H1 (cell line): ENCODE results near the gene ATM. TPM values are rescaled to one million over a fixed set of nuclear protein-coding genes. Genes with fewer than 3 reads are reported as not detected.

Source experiments
- CTCF ChIA-PET: fragments of 300-600 bp; sonication (Branson Sonifier 250); formaldehyde crosslinking; loops from one replicate; lab custom pipeline; 2021; ENCODE audit not compliant: partially characterized antibody; lab: Charles Lee
- POLR2A ChIA-PET: fragments of 300-600 bp; sonication (Branson Sonifier 250); formaldehyde crosslinking; loops from one replicate; lab custom pipeline; 2021; ENCODE audit warnings: inconsistent platforms; ENCODE audit not compliant: partially characterized antibody; lab: Charles Lee
- DNase-seq, 2 experiments: peaks; one replicate each; pipeline versions ENCODE4 v3.0.0 to v3.0.0-alpha.2; 2010 to 2022; ENCODE audit warnings: low spot score in 2 of 2, low read depth in 1 of 2, mixed read lengths in 1 of 2
- FAIRE-seq: peaks from 2 replicates; lab custom pipeline; 2011; peaks lifted over from hg19 to GRCh38; lab: Jason Lieb, UNC
- H2AFZ ChIP-seq: 2 replicates; pipeline ENCODE4 v1.8.1; 2012; ENCODE audit warnings: low read length, inconsistent platforms
- H2AK5ac ChIP-seq: 2 replicates; pipeline ENCODE4 v1.6.1; 2013; ENCODE audit warnings: low read depth, low read length
- H2BK120ac ChIP-seq: replicated peaks from 2 replicates; pipeline ENCODE3; 2013; ENCODE audit warnings: low read depth, low read length, inconsistent platforms
- H2BK12ac ChIP-seq: 2 replicates; pipeline ENCODE4 v1.6.1; 2013; ENCODE audit warnings: low read depth, low read length
- H2BK15ac ChIP-seq: 2 replicates; pipeline ENCODE4 v1.6.1; 2013; ENCODE audit warnings: low read length
- H2BK20ac ChIP-seq: 2 replicates; pipeline ENCODE4 v1.6.1; 2013; ENCODE audit warnings: low read length
- H2BK5ac ChIP-seq: 2 replicates; pipeline ENCODE4 v1.6.1; 2013; ENCODE audit warnings: low read depth, low read length
- H3K14ac ChIP-seq: 2 replicates; pipeline ENCODE4 v1.6.1; 2013; ENCODE audit warnings: inconsistent platforms; ENCODE audit not compliant: insufficient read length
- H3K18ac ChIP-seq: 2 replicates; pipeline ENCODE4 v1.6.1; 2013; ENCODE audit warnings: low read length; ENCODE audit errors: extremely low read depth
- H3K23ac ChIP-seq: 2 replicates; pipeline ENCODE4 v1.6.1; 2013; ENCODE audit warnings: inconsistent platforms; ENCODE audit not compliant: insufficient read length
- H3K23me2 ChIP-seq: 2 replicates; pipeline ENCODE4 v1.6.1; 2013; ENCODE audit warnings: low read depth, low read length
- H3K27ac ChIP-seq: 2 replicates; pipeline ENCODE4 v1.6.1; 2011; ENCODE audit warnings: low read depth, low read length, inconsistent platforms
- H3K27me3 ChIP-seq, 4 experiments: replicated peaks in 1 of 4; 1 replicate in 1 of 4; 2 replicates in 3 of 4; pipeline versions ENCODE4 v1.6.1 to v1.8.1; 2011 to 2013; ENCODE audit warnings: low read length in 3 of 4, mild to moderate bottlenecking in 3 of 4, inconsistent platforms in 2 of 4, mixed read lengths in 2 of 4, moderate library complexity in 1 of 4; ENCODE audit not compliant: control insufficient read depth in 3 of 4, insufficient read depth in 3 of 4; ENCODE audit errors: extremely low read depth in 1 of 4
- H3K36me3 ChIP-seq, 4 experiments: 2 replicates each; pipeline versions ENCODE4 v1.6.1 to v1.8.1; 2011 to 2013; ENCODE audit warnings: mild to moderate bottlenecking in 4 of 4, low read length in 3 of 4, moderate library complexity in 2 of 4, control low read depth in 1 of 4, inconsistent platforms in 1 of 4; ENCODE audit not compliant: insufficient read depth in 4 of 4, control insufficient read depth in 2 of 4
- H3K4ac ChIP-seq: replicated peaks from 2 replicates; pipeline ENCODE3; 2013; ENCODE audit warnings: low read length, low read depth, mixed read lengths, inconsistent platforms; ENCODE audit not compliant: insufficient read length
- H3K4me1 ChIP-seq, 4 experiments: replicated peaks in 1 of 4; 1 replicate in 1 of 4; 2 replicates in 3 of 4; pipeline versions ENCODE4 v1.6.1 to v1.8.1; 2011 to 2013; ENCODE audit warnings: low read length in 3 of 4, inconsistent platforms in 2 of 4, mixed read lengths in 1 of 4; ENCODE audit not compliant: insufficient read depth in 4 of 4, control insufficient read depth in 3 of 4
- H3K4me2 ChIP-seq, 2 experiments: 2 replicates each; pipeline versions ENCODE4 v1.6.1 to v1.8.1; 2011 to 2013; ENCODE audit warnings: low read depth in 2 of 2, low read length in 2 of 2, control low read depth in 1 of 2, inconsistent platforms in 1 of 2, mild to moderate bottlenecking in 1 of 2; ENCODE audit not compliant: insufficient read depth in 1 of 2
- H3K4me3 ChIP-seq, 4 experiments: fragments of 200-600, 300-600 bp in 1 of 4; sonication (generic), shearing (Covaris generic), sonication (Bioruptor Twin) in 1 of 4; 2 replicates each; pipeline versions ENCODE4 v1.5.1 to v1.8.1; 2011 to 2016; ENCODE audit warnings: low read length in 4 of 4, low read depth in 3 of 4, control low read depth in 2 of 4, inconsistent platforms in 2 of 4, mild to moderate bottlenecking in 2 of 4, mixed read lengths in 1 of 4, moderate library complexity in 1 of 4; ENCODE audit not compliant: insufficient read depth in 2 of 4; ENCODE audit errors: extremely low read depth in 1 of 4
- H3K56ac ChIP-seq: replicated peaks from 2 replicates; pipeline ENCODE3; 2013; ENCODE audit warnings: low read depth, mild to moderate bottlenecking, mixed read lengths, low read length, inconsistent platforms; ENCODE audit not compliant: insufficient read length
- H3K79me1 ChIP-seq: 2 replicates; pipeline ENCODE4 v1.6.1; 2013; ENCODE audit warnings: low read depth, low read length, control low read depth
- H3K79me2 ChIP-seq, 2 experiments: 2 replicates each; pipeline versions ENCODE4 v1.6.1 to v1.8.1; 2012 to 2013; ENCODE audit warnings: low read length in 2 of 2, mild to moderate bottlenecking in 2 of 2, inconsistent platforms in 1 of 2; ENCODE audit not compliant: insufficient read depth in 2 of 2, control insufficient read depth in 1 of 2
- H3K9ac ChIP-seq, 4 experiments: replicated peaks in 1 of 4; 1 replicate in 1 of 4; 2 replicates in 3 of 4; pipeline versions ENCODE4 v1.6.1 to v1.8.1; 2011 to 2013; ENCODE audit warnings: low read depth in 3 of 4, low read length in 3 of 4, control low read depth in 2 of 4, mild to moderate bottlenecking in 2 of 4, moderate library complexity in 2 of 4, inconsistent platforms in 1 of 4; ENCODE audit errors: extremely low read depth in 1 of 4
- H3K9me3 ChIP-seq, 2 experiments: 2 replicates each; pipeline versions ENCODE4 v1.6.1 to v1.8.1; 2012 to 2013; ENCODE audit warnings: mild to moderate bottlenecking in 2 of 2, moderate library complexity in 2 of 2, control low read depth in 1 of 2, inconsistent platforms in 1 of 2, low read depth in 1 of 2, low read length in 1 of 2, mixed read lengths in 1 of 2; ENCODE audit not compliant: insufficient read depth in 2 of 2
- H4K20me1 ChIP-seq, 2 experiments: replicated peaks in 1 of 2; 2 replicates each; pipeline versions ENCODE3 to v1.8.1; 2011 to 2013; ENCODE audit warnings: inconsistent platforms in 2 of 2, low read length in 2 of 2, mild to moderate bottlenecking in 1 of 2; ENCODE audit not compliant: insufficient read depth in 2 of 2, control insufficient read depth in 1 of 2
- H4K5ac ChIP-seq: 2 replicates; pipeline ENCODE4 v1.6.1; 2013; ENCODE audit warnings: low read length, low read depth, mixed read lengths, inconsistent platforms; ENCODE audit not compliant: insufficient read length
- H4K8ac ChIP-seq: 2 replicates; pipeline ENCODE4 v1.8.0; 2013; ENCODE audit warnings: mild to moderate bottlenecking, moderate library complexity, low read length, inconsistent platforms; ENCODE audit not compliant: insufficient read depth; ENCODE audit errors: extremely low read depth
- H4K91ac ChIP-seq: replicated peaks from 2 replicates; pipeline ENCODE3; 2013; ENCODE audit warnings: low read length, mixed read lengths, inconsistent platforms; ENCODE audit not compliant: insufficient read length
- CHD1 ChIP-seq: IDR thresholded peaks from 2 replicates; pipeline ENCODE4 v1.6.1; 2012; ENCODE audit warnings: low read depth, low read length, improper control_type of control experiment
- HDAC2 ChIP-seq, 2 experiments: fragments of 300-600 bp in 1 of 2; sonication (generic) in 1 of 2; IDR thresholded peaks; 2 replicates each; pipeline ENCODE4 v1.6.1; 2011 to 2012; ENCODE audit warnings: low read depth in 2 of 2, low read length in 2 of 2, mild to moderate bottlenecking in 2 of 2, moderate library complexity in 2 of 2, borderline replicate concordance in 1 of 2, inconsistent platforms in 1 of 2
- WGBS, 2 experiments: shearing (Covaris generic) in 1 of 2; methylation state at CpG; one replicate each; pipeline versions ENCODE4 v1.1.6 to v1.1.7; 2013 to 2015; ENCODE audit warnings: low lambda C conversion rate in 2 of 2, mixed read lengths in 2 of 2, inconsistent platforms in 1 of 2, low coverage in 1 of 2, missing lambda C conversion rate in 1 of 2; ENCODE audit not compliant: insufficient replicate concordance in 2 of 2, insufficient coverage in 1 of 2, insufficient read length in 1 of 2; ENCODE audit errors: extremely low coverage in 1 of 2, missing lambda C conversion rate in 1 of 2; 5-methylcytosine and 5-hydroxymethylcytosine counted together
- polyA plus RNA-seq, 7 experiments: library from polyadenylated mRNA; depleted of rRNA in 3 of 7; stranded (reverse) in 5 of 7; unstranded in 2 of 7; fragments of >200 nt in 5 of 7; fragments of 200-250 nt in 2 of 7; gene quantifications; 1 replicate in 5 of 7; 2 replicates in 1 of 7; 4 replicates in 1 of 7; pipeline versions ENCODE4 v1.2.1 to v1.2.3, GENCODE V29; 2011 to 2013; ENCODE audit warnings: missing spikeins in 2 of 7, mixed read lengths in 2 of 7
- total RNA-seq: library from RNA; stranded (reverse); fragmentation: NEBNext Ultra II Directional; extraction: Animal tissue kit (Norgen Biotek cat#: 25700); gene quantifications from 2 replicates; pipeline ENCODE4 v1.2.1, GENCODE V29; 2021

ATM gene
- total and polyA plus RNA-seq, 2 of the 8 experiments (the other 6 are each of a cell fraction or from before 2014, with no cell fraction given) = 14.9 to 55.4 TPM

DNA sequence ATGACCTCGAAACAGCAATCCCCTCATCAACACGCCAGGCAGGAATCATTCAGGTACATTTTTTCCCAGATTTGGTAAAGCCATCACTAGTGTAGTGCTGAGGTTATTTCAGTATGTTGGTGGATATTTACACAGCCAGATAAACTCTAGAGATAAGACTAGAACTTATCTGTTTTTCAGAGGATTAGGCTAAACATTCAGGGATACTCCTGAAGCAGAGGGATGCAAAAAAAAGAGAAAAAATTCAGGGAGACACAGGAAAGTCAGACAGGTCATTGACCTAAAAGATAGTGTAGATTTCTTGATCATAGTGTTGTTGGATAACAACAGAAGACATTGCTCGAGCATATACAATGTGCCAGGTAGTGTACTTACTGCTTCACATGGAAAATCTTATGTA, 93.2 kb downstream of the ATM start:
- WGBS, 2 experiments = 92% methylated on average over 3 of the region's 3 CpGs; no CpG with 5 or more reads in 1 of the 2 experiments
- H2AK5ac ChIP-seq = no peak overlapping the region
- H3K36me3 ChIP-seq = peaks cover 4 to 50% (median 10%) of the 10 kb centered on the region in 4 experiments; a peak in 6 of 8 replicates
- no peak overlapping the region for H2AFZ ChIP-seq
- no peaks in the 10 kb centered on the region for H4K20me1 ChIP-seq
- no peak overlapping the region for H2BK5ac ChIP-seq
- no peak overlapping the region for H4K8ac ChIP-seq
- H3K4me2 ChIP-seq = no peak overlapping the region
- H3K4ac ChIP-seq = no peak overlapping the region
- no peaks in the 10 kb centered on the region for H3K9me3 ChIP-seq
- no peak overlapping the region for H4K91ac ChIP-seq
- TF ChIP-seq CHD1 = no peak
- TF ChIP-seq HDAC2 (IDR thresholded peaks at IDR 0.05; ENCODE audit: borderline replicate concordance in 1 of 2, low read depth in 2 of 2, low read length in 2 of 2) = no peak
- no peak overlapping the region for H3K9ac ChIP-seq
- no peak overlapping the region for H2BK15ac ChIP-seq
- ChIA-PET CTCF (interaction anchor here (1.7 kb wide), 1 partner anchor 10 kb away, joined by 6 read pairs; no protein-coding TSS in a partner anchor), POLR2A (no interaction called here)
- DNase-seq = no peak
- no peaks in the 10 kb centered on the region for H3K79me2 ChIP-seq
- no peak overlapping the region for H3K23ac ChIP-seq
- no peaks in the 10 kb centered on the region for H3K79me1 ChIP-seq
- FAIRE-seq = no peak
- no peaks in the 10 kb centered on the region for H3K4me1 ChIP-seq
- no peak overlapping the region for H3K14ac ChIP-seq
- no peak overlapping the region for H4K5ac ChIP-seq
- no peak overlapping the region for H2BK12ac ChIP-seq
- no peak overlapping the region for H3K18ac ChIP-seq
- H3K23me2 ChIP-seq = no peaks in the 10 kb centered on the region
- no peaks in the 10 kb centered on the region for H3K27me3 ChIP-seq
- H3K56ac ChIP-seq = no peak overlapping the region
- no peak overlapping the region for H3K27ac ChIP-seq
- no peak overlapping the region for H3K4me3 ChIP-seq
- no peak overlapping the region for H2BK20ac ChIP-seq
- H2BK120ac ChIP-seq = no peak overlapping the region
